ENCODE data around the gene ZNF618.
"Not testable (repeated sequence)": the region's sequence is repeated elsewhere in the genome, so short reads cannot be mapped to it uniquely, and the experiment has no call there.

Gene ZNF618

GRCh38 chr9:113990570-113990907 is 114.4 kb downstream of the ZNF618 start:
- no peak for DNase-seq

- no peak for DNase-seq
These were observed 114.9 kb downstream of the ZNF618 start for GRCh38 chr9:113990975-113991471.

GRCh38 chr9:113991714-113992113 is 115.6 kb downstream of the ZNF618 start:
- DNase-seq, result no peak

- no peak for DNase-seq
These were observed 116.3 kb downstream of the ZNF618 start for GRCh38 chr9:113992276-113992951.

- DNase-seq, result no peak
These were observed 116.9 kb downstream of the ZNF618 start for GRCh38 chr9:113992994-113993393.

- no peak for DNase-seq
These were observed 117.9 kb downstream of the ZNF618 start for GRCh38 chr9:113993838-113994540.

- no peak for DNase-seq
These were observed 119.3 kb downstream of the ZNF618 start for GRCh38 chr9:113995401-113995800.

- no peak for DNase-seq
These were observed 119.9 kb downstream of the ZNF618 start for GRCh38 chr9:113995963-113996362.

GRCh38 chr9:113996531-113997001 is 120.5 kb downstream of the ZNF618 start:
- no peak for DNase-seq

GRCh38 chr9:113997064-113997463 is 121.0 kb downstream of the ZNF618 start:
- not testable (repeated sequence) for DNase-seq

GRCh38 chr9:113997610-113998009 is 121.5 kb downstream of the ZNF618 start:
- no peak for DNase-seq

GRCh38 chr9:113998114-113998513 is 122.0 kb downstream of the ZNF618 start:
- no peak for DNase-seq

GRCh38 chr9:113998525-113999255 is 122.6 kb downstream of the ZNF618 start:
- DNase-seq, result no peak

GRCh38 chr9:113999256-114000062 is 123.3 kb downstream of the ZNF618 start:
- no peak for DNase-seq

GRCh38 chr9:114000063-114000454 is 124.0 kb downstream of the ZNF618 start:
- no peak for DNase-seq

GRCh38 chr9:114000671-114001409 is 124.7 kb downstream of the ZNF618 start:
- DNase-seq, result no peak

- DNase-seq, result no peak
These were observed 125.2 kb downstream of the ZNF618 start for GRCh38 chr9:114001410-114001685.

GRCh38 chr9:114001794-114002261 is 125.7 kb downstream of the ZNF618 start:
- DNase-seq, result no peak

GRCh38 chr9:114002271-114002985 is 126.3 kb downstream of the ZNF618 start:
- DNase-seq, result no peak

GRCh38 chr9:114002986-114003350 is 126.9 kb downstream of the ZNF618 start:
- DNase-seq, result no peak

GRCh38 chr9:114003351-114003750 is 127.2 kb downstream of the ZNF618 start:
- no peak for DNase-seq

- DNase-seq, result no peak
These were observed 127.6 kb downstream of the ZNF618 start for GRCh38 chr9:114003758-114004157.
